Transverse colon (tissue), 4 donors: ENCODE measurements around the gene ZFAND2A. TPM values are rescaled to one million over a fixed set of nuclear protein-coding genes. Genes with fewer than 3 reads are reported as not detected.

ENCODE experiments used
- DNase-seq: peaks from one replicate; pipeline ENCODE4 v3.0.0-alpha.2; 2019
- H3K27ac ChIP-seq, 4 donors: fragments of 200-600 bp; sonication (generic); 2 replicates each; pipeline ENCODE4 v1.5.1; 2016 to 2018; ENCODE audit warnings: inconsistent platforms in 4 of 4
- H3K27me3 ChIP-seq: fragments of 200-600 bp; sonication (generic); 2 replicates; pipeline ENCODE4 v1.5.1; 2017; ENCODE audit warnings: inconsistent platforms
- H3K36me3 ChIP-seq, 4 donors: fragments of 200-600 bp; sonication (generic); 2 replicates each; pipeline ENCODE4 v1.5.1; 2017 to 2019; ENCODE audit warnings: inconsistent platforms in 4 of 4
- H3K4me1 ChIP-seq, 4 donors: fragments of 200-600 bp; sonication (generic); 2 replicates each; pipeline ENCODE4 v1.5.1; 2017 to 2020; ENCODE audit warnings: inconsistent platforms in 4 of 4
- H3K4me3 ChIP-seq, 4 donors: fragments of 200-600 bp; sonication (generic); 1 replicate in 1 of 4; 2 replicates in 3 of 4; pipeline versions ENCODE4 v1.5.1 to v1.6.1; 2017 to 2019; ENCODE audit warnings: inconsistent platforms in 4 of 4
- H3K9me3 ChIP-seq, 2 donors: fragments of 200-600 bp; sonication (generic); 2 replicates each; pipeline ENCODE4 v1.5.1; 2017 to 2019; ENCODE audit warnings: inconsistent platforms in 2 of 2
- CTCF ChIP-seq, 5 experiments: fragments of 200-600 bp in 3 of 5; fragments of 450-650 bp in 2 of 5; sonication (generic) in 3 of 5; IDR thresholded peaks; 1 replicate in 2 of 5; 2 replicates in 3 of 5; pipeline ENCODE4 v1.5.1; 2016 to 2017; ENCODE audit warnings: antibody characterized with exemption in 5 of 5, inconsistent platforms in 3 of 5, mild to moderate bottlenecking in 2 of 5, moderate library complexity in 1 of 5
- EP300 ChIP-seq: sonication (generic); formaldehyde crosslinking; IDR thresholded peaks from one replicate; pipeline ENCODE4 v1.6.1; 2017; ENCODE audit warnings: antibody characterized with exemption, low read depth
- POLR2A ChIP-seq: fragments of 450-650 bp; IDR thresholded peaks from one replicate; pipeline ENCODE4 v1.6.1; 2016; ENCODE audit warnings: antibody characterized with exemption, mild to moderate bottlenecking, moderate library complexity
- POLR2AphosphoS5 ChIP-seq, 3 donors: sonication (generic); formaldehyde crosslinking; IDR thresholded peaks; one replicate each; pipeline ENCODE4 v1.6.1; 2016; ENCODE audit warnings: antibody characterized with exemption in 3 of 3
- WGBS, 2 donors: methylation state at CpG; one replicate each; pipeline ENCODE4 v1.1.5; 2018; ENCODE audit warnings: low coverage in 1 of 2; 5-methylcytosine and 5-hydroxymethylcytosine counted together
- in situ Hi-C, 4 donors: fragments of 200-750 bp; cut with MboI; loops; one replicate each; pipeline versions ENCODE4 v1.15.0 to v1.15.1; 2017; ENCODE audit warnings: low sequenced_read_pairs in 3 of 4, low pct_ligation_motif_present in 1 of 4, low pct_unique_long_range_greater_than_20kb in 1 of 4
- intact Hi-C: fragments of 100-400 bp; cut with DNase I; formaldehyde crosslinking; loops from one replicate; pipeline ENCODE4 v1.15.1; 2023; ENCODE audit warnings: low total_unique reads
- total RNA-seq, 4 donors: library from RNA; depleted of rRNA; stranded (reverse); fragments of >200 nt; gene quantifications; one replicate each; pipeline ENCODE4 v1.1.0, GENCODE V29; 2016

Gene ZFAND2A
- total RNA-seq, 4 donors from 2014 or later, result 33.3 to 124 (median 53.1) TPM

GRCh38 chr7:1169409-1170368, 9.7 kb upstream of the ZFAND2A start:
- Histone ChIP-seq H3K4me1 (peaks cover 0 to 7% (median 0%) of the 10 kb centered on the region in 4 donors), H3K9me3 (no peaks in the 10 kb centered on the region), H3K4me3 (peak overlapping the region in 3 of 4 donors; percentile 25 to 49 (median 39)), H3K27me3 (no peaks in the 10 kb centered on the region), H3K36me3 (no peaks in the 10 kb centered on the region), H3K27ac (peak overlapping the region in 2 of 4 donors; percentile 3 to 26)
- DNase-seq, result peak; percentile 90
- intact Hi-C loops, result loop anchor here (10.0 kb wide), 2 partner anchors 85 to 175 kb away; partner anchors contain the start of gene GPER1
- WGBS, 2 donors, result 27 to 54% methylated on average over 3 to 43 of the region's 43 CpGs
- TF ChIP-seq CTCF (IDR thresholded peaks at IDR 0.05) (peak; percentile 70 to 82 (median 77)), POLR2AphosphoS5 (IDR thresholded peaks at IDR 0.05) (no peak)
- in situ Hi-C loops, result loop anchor here in 3 of 4 donors (10.0 to 25.0 kb wide), 2 partner anchors 175 to 182 kb away; partner anchors contain the start of genes COX19 (in 2 of the 3) and CYP2W1 (in 2 of the 3)

- intact Hi-C loops, result loop anchor here (10.0 kb wide), 1 partner anchor 174 kb away; no protein-coding TSS in a partner anchor
- no peak overlapping the region for H3K27ac ChIP-seq
- no peak overlapping the region for H3K4me3 ChIP-seq
- H3K36me3 ChIP-seq, result no peaks in the 10 kb centered on the region
- peaks cover 0 to 7% (median 0%) of the 10 kb centered on the region in 4 donors for H3K4me1 ChIP-seq
- no peak for DNase-seq
- in situ Hi-C loops, result loop anchor here in 3 of 4 donors (10.0 to 25.0 kb wide), 2 partner anchors 174 to 181 kb away; partner anchors contain the start of genes COX19 (in 2 of the 3) and CYP2W1 (in 2 of the 3)
- TF ChIP-seq EP300, result no peak
- no peak for TF ChIP-seq POLR2A
- TF ChIP-seq POLR2AphosphoS5 (IDR thresholded peaks at IDR 0.05), result no peak
- TF ChIP-seq CTCF (IDR thresholded peaks at IDR 0.05), result no peak
- no peaks in the 10 kb centered on the region for H3K9me3 ChIP-seq
- 58 to 60% methylated on average over 6 to 11 of the region's 11 CpGs for WGBS, 2 donors
- H3K27me3 ChIP-seq, result no peaks in the 10 kb centered on the region
Observed at GRCh38 chr7:1168422-1168821, 8.4 kb upstream of the ZFAND2A start.

- Histone ChIP-seq H3K9me3 (no peaks in the 10 kb centered on the region), H3K4me1 (peaks cover 6 to 14% (median 11%) of the 10 kb centered on the region in 4 donors), H3K4me3 (no peak overlapping the region), H3K27me3 (no peaks in the 10 kb centered on the region), H3K36me3 (no peaks in the 10 kb centered on the region), H3K27ac (no peak overlapping the region)
- TF ChIP-seq POLR2AphosphoS5 (IDR thresholded peaks at IDR 0.05) (no peak), POLR2A (no peak), EP300 (no peak), CTCF (IDR thresholded peaks at IDR 0.05) (no peak)
- WGBS, 2 donors, result 86% methylated on average over 7 of the region's 7 CpGs; no CpG with 5 or more reads in 1 of the 2 donors
- no peak for DNase-seq
- in situ Hi-C loops (loop anchor here in 3 of 4 donors (10.0 to 25.0 kb wide), 2 partner anchors 170 to 177 kb away; partner anchors contain the start of genes COX19 (in 2 of the 3) and CYP2W1 (in 2 of the 3)), intact Hi-C loops (loop anchor here (10.0 kb wide), 1 partner anchor 170 kb away; no protein-coding TSS in a partner anchor)
Observed at GRCh38 chr7:1164436-1164835, 4.4 kb upstream of the ZFAND2A start.

- Histone ChIP-seq H3K27ac (no peak overlapping the region), H3K27me3 (no peaks in the 10 kb centered on the region), H3K36me3 (no peaks in the 10 kb centered on the region), H3K4me3 (no peak overlapping the region), H3K9me3 (no peaks in the 10 kb centered on the region), H3K4me1 (peaks cover 8 to 27% (median 18%) of the 10 kb centered on the region in 4 donors)
- WGBS, 2 donors, result 95 to 96% methylated on average over 9 to 12 of the region's 12 CpGs
- intact Hi-C loops (loop anchor here (10.0 kb wide), 1 partner anchor 168 kb away; no protein-coding TSS in a partner anchor), in situ Hi-C loops (loop anchor here in 3 of 4 donors (10.0 to 25.0 kb wide), 2 partner anchors 168 to 176 kb away; partner anchors contain the start of genes COX19 (in 2 of the 3) and CYP2W1 (in 2 of the 3))
- TF ChIP-seq CTCF (IDR thresholded peaks at IDR 0.05) (no peak), POLR2AphosphoS5 (IDR thresholded peaks at IDR 0.05) (no peak), POLR2A (no peak), EP300 (no peak)
- DNase-seq, result no peak
Observed at GRCh38 chr7:1163121-1163520, 3.1 kb upstream of the ZFAND2A start.
